KMS-11 (cell line): ENCODE measurements around the gene ZFP92.

Experiments
- H2AFZ ChIP-seq: fragments of 200-600 bp; sonication (generic); 2 replicates; pipeline ENCODE4 v1.6.1; 2016; ENCODE audit warnings: antibody characterized with exemption, mixed run types, low read depth
- H3K27ac ChIP-seq: fragments of 200-600 bp; sonication (generic); 2 replicates; pipeline ENCODE4 v1.6.1; 2016; ENCODE audit warnings: mild to moderate bottlenecking, mixed run types
- H3K27me3 ChIP-seq: fragments of 200-600 bp; sonication (generic); 2 replicates; pipeline ENCODE4 v1.6.1; 2017; ENCODE audit warnings: mild to moderate bottlenecking, low read depth, mixed run types, moderate library complexity; ENCODE audit not compliant: insufficient read depth
- H3K36me3 ChIP-seq: fragments of 200-600 bp; sonication (generic); 2 replicates; pipeline ENCODE4 v1.6.1; 2017; ENCODE audit warnings: mild to moderate bottlenecking, mixed run types; ENCODE audit not compliant: insufficient read depth
- H3K4me1 ChIP-seq: fragments of 200-600 bp; sonication (generic); 2 replicates; pipeline ENCODE4 v1.6.1; 2016; ENCODE audit warnings: mild to moderate bottlenecking, low read depth, mixed run types; ENCODE audit not compliant: poor library complexity, severe bottlenecking
- H3K4me2 ChIP-seq: fragments of 200-600 bp; sonication (generic); 2 replicates; pipeline ENCODE4 v1.7.0; 2016; ENCODE audit warnings: mild to moderate bottlenecking, mixed run types
- H3K4me3 ChIP-seq: fragments of 200-600 bp; sonication (generic); IDR thresholded peaks from 2 replicates; pipeline ENCODE4 v1.6.1; 2017; ENCODE audit warnings: low read depth, low read length, mixed read lengths; ENCODE audit not compliant: insufficient read depth
- H3K79me2 ChIP-seq: fragments of 200-600 bp; sonication (generic); 2 replicates; pipeline ENCODE4 v1.6.1; 2016; ENCODE audit warnings: low read depth, mixed run types; ENCODE audit not compliant: insufficient read depth
- H3K9ac ChIP-seq: fragments of 200-600 bp; sonication (generic); 2 replicates; pipeline ENCODE4 v1.6.1; 2016; ENCODE audit warnings: mild to moderate bottlenecking, mixed run types
- H4K20me1 ChIP-seq: fragments of 200-600 bp; sonication (generic); 2 replicates; pipeline ENCODE4 v1.6.1; 2016; ENCODE audit warnings: mild to moderate bottlenecking, mixed run types; ENCODE audit not compliant: insufficient read depth
- CTCF ChIP-seq: fragments of 200-600 bp; sonication (generic); conservative IDR thresholded peaks from 2 replicates; pipeline ENCODE4 v1.6.1; 2017; ENCODE audit warnings: low read depth, mild to moderate bottlenecking, antibody characterized with exemption, low read length, moderate library complexity, mixed read lengths

ZFP92 gene

GRCh38 chrX:153439977-153440376 lies 28.7 kb downstream of the ZFP92 start:
- H3K79me2 ChIP-seq, result no peaks in the 10 kb centered on the region
- no peak overlapping the region for H3K4me2 ChIP-seq
- H3K27ac ChIP-seq, result no peak overlapping the region
- H2AFZ ChIP-seq, result no peak overlapping the region
- H4K20me1 ChIP-seq, result no peaks in the 10 kb centered on the region
- H3K9ac ChIP-seq, result no peak overlapping the region
- TF ChIP-seq CTCF, result no peak
- no peak overlapping the region for H3K4me3 ChIP-seq
- H3K36me3 ChIP-seq, result no peaks in the 10 kb centered on the region
- no peaks in the 10 kb centered on the region for H3K4me1 ChIP-seq
- no peaks in the 10 kb centered on the region for H3K27me3 ChIP-seq

GRCh38 chrX:153440556-153441135 lies 29.4 kb downstream of the ZFP92 start:
- TF ChIP-seq CTCF, result no peak
- no peaks in the 10 kb centered on the region for H4K20me1 ChIP-seq
- H3K36me3 ChIP-seq, result no peaks in the 10 kb centered on the region
- no peak overlapping the region for H3K4me2 ChIP-seq
- no peak overlapping the region for H3K27ac ChIP-seq
- H3K4me3 ChIP-seq, result no peak overlapping the region
- H2AFZ ChIP-seq, result no peak overlapping the region
- H3K27me3 ChIP-seq, result no peaks in the 10 kb centered on the region
- H3K9ac ChIP-seq, result no peak overlapping the region
- no peaks in the 10 kb centered on the region for H3K4me1 ChIP-seq
- H3K79me2 ChIP-seq, result no peaks in the 10 kb centered on the region

GRCh38 chrX:153441296-153441695 lies 30.0 kb downstream of the ZFP92 start:
- no peak overlapping the region for H3K4me3 ChIP-seq
- TF ChIP-seq CTCF, result no peak
- no peaks in the 10 kb centered on the region for H3K27me3 ChIP-seq
- H3K27ac ChIP-seq, result no peak overlapping the region
- H3K36me3 ChIP-seq, result no peaks in the 10 kb centered on the region
- no peaks in the 10 kb centered on the region for H4K20me1 ChIP-seq
- H2AFZ ChIP-seq, result no peak overlapping the region
- H3K79me2 ChIP-seq, result no peaks in the 10 kb centered on the region
- H3K4me1 ChIP-seq, result no peaks in the 10 kb centered on the region
- H3K9ac ChIP-seq, result no peak overlapping the region
- no peak overlapping the region for H3K4me2 ChIP-seq

GRCh38 chrX:153441981-153442380 lies 30.7 kb downstream of the ZFP92 start:
- Histone ChIP-seq H3K9ac (no peak overlapping the region), H2AFZ (no peak overlapping the region), H4K20me1 (no peaks in the 10 kb centered on the region), H3K27ac (no peak overlapping the region), H3K27me3 (no peaks in the 10 kb centered on the region), H3K4me2 (no peak overlapping the region), H3K4me1 (no peaks in the 10 kb centered on the region), H3K36me3 (no peaks in the 10 kb centered on the region), H3K4me3 (no peak overlapping the region), H3K79me2 (no peaks in the 10 kb centered on the region)
- TF ChIP-seq CTCF, result no peak
